NCI-H2227 (cell line): ENCODE data around the gene MCF2L2.

Experiments used
- DNase-seq: peaks from one replicate; lab custom pipeline; 2025; ENCODE audit not compliant: unreplicated experiment; lab: John Stamatoyannopoulos, UW

Gene MCF2L2

GRCh38 chr3:183142199-183142598, 286.2 kb downstream of the MCF2L2 start:
- no peak for DNase-seq

- DNase-seq = no peak
Measured at GRCh38 chr3:183134844-183135243, 293.6 kb downstream of the MCF2L2 start.

GRCh38 chr3:183132409-183132808, 296.0 kb downstream of the MCF2L2 start:
- no peak for DNase-seq

GRCh38 chr3:183131735-183132134, 296.7 kb downstream of the MCF2L2 start:
- no peak for DNase-seq

GRCh38 chr3:183131186-183131725, 297.2 kb downstream of the MCF2L2 start:
- DNase-seq = no peak

GRCh38 chr3:183129243-183129642, 299.2 kb downstream of the MCF2L2 start:
- DNase-seq = no peak

GRCh38 chr3:183128709-183129108, 299.7 kb downstream of the MCF2L2 start:
- no peak for DNase-seq
